OCI-LY1 (cell line): ENCODE measurements around the gene CASZ1.

Experiments used
- H2AFZ ChIP-seq: fragments of 200-600 bp; sonication (generic), shearing (Covaris generic); 2 replicates; pipeline ENCODE4 v1.6.0; 2014; ENCODE audit warnings: antibody characterized with exemption, mild to moderate bottlenecking, low read length
- H3F3A ChIP-seq: fragments of 200-600 bp; sonication (generic), shearing (Covaris generic); 2 replicates; pipeline ENCODE4 v1.6.0; 2014; ENCODE audit warnings: mild to moderate bottlenecking, antibody characterized with exemption, low read length, moderate library complexity; ENCODE audit not compliant: insufficient read depth
- H3K27ac ChIP-seq: fragments of 200-600 bp; sonication (generic); 2 replicates; pipeline ENCODE4 v1.5.1; 2014; ENCODE audit warnings: low read length, mixed run types, mild to moderate bottlenecking, low read depth; ENCODE audit not compliant: poor library complexity, severe bottlenecking
- H3K27me3 ChIP-seq: fragments of 200-600 bp; sonication (generic); 2 replicates; pipeline ENCODE4 v1.6.0; 2014; ENCODE audit warnings: antibody characterized with exemption, mild to moderate bottlenecking, low read length, moderate library complexity; ENCODE audit not compliant: insufficient read depth
- H3K36me3 ChIP-seq: fragments of 200-600 bp; sonication (generic); 2 replicates; pipeline ENCODE4 v1.6.1; 2014; ENCODE audit warnings: mild to moderate bottlenecking, antibody characterized with exemption, low read length, moderate library complexity, mixed read lengths; ENCODE audit not compliant: insufficient read depth
- H3K4me1 ChIP-seq: fragments of 200-600 bp; sonication (generic); 2 replicates; pipeline ENCODE4 v1.5.1; 2014; ENCODE audit warnings: mild to moderate bottlenecking, low read length, moderate library complexity; ENCODE audit not compliant: insufficient read depth, severe bottlenecking
- H3K4me2 ChIP-seq: fragments of 200-600 bp; sonication (generic), shearing (Covaris generic); 2 replicates; pipeline ENCODE4 v1.6.1; 2014; ENCODE audit warnings: low read length
- H3K4me3 ChIP-seq: fragments of 200-600 bp; sonication (generic); 2 replicates; pipeline ENCODE4 v1.5.1; 2014; ENCODE audit warnings: low read length, low read depth, mild to moderate bottlenecking, mixed read lengths; ENCODE audit not compliant: poor library complexity, severe bottlenecking
- H3K79me2 ChIP-seq: fragments of 200-600 bp; shearing (Covaris generic); 2 replicates; pipeline ENCODE4 v1.6.1; 2016; ENCODE audit warnings: mixed run types, low read length, mixed read lengths; ENCODE audit not compliant: insufficient read depth
- H3K9ac ChIP-seq: fragments of 200-600 bp; sonication (generic), shearing (Covaris generic); 2 replicates; pipeline ENCODE4 v1.6.1; 2014; ENCODE audit warnings: mild to moderate bottlenecking, low read length, mixed read lengths
- H3K9me2 ChIP-seq: fragments of 200-600 bp; sonication (generic), shearing (Covaris generic); 2 replicates; pipeline ENCODE4 v1.6.1; 2014; ENCODE audit warnings: low read depth, mild to moderate bottlenecking, low read length, mixed read lengths
- H3K9me3 ChIP-seq: fragments of 200-600 bp; shearing (Covaris generic); 2 replicates; pipeline ENCODE4 v1.6.1; 2014; ENCODE audit warnings: low read length, mixed read lengths
- H4K20me1 ChIP-seq: fragments of 200-600 bp; sonication (generic), shearing (Covaris generic); 2 replicates; pipeline ENCODE4 v1.6.0; 2016; ENCODE audit warnings: mild to moderate bottlenecking, low read length; ENCODE audit not compliant: insufficient read depth
- EZH2 ChIP-seq: fragments of 200-600 bp; sonication (generic), shearing (Covaris generic); IDR thresholded peaks from 2 replicates; pipeline ENCODE4 v1.8.0; 2017; ENCODE audit warnings: borderline replicate concordance, mixed run types, mild to moderate bottlenecking, antibody characterized with exemption, low read length, moderate library complexity, mixed read lengths
- TF ChIP-seq, protein P1 (sequence below): fragments of 200-600 bp; sonication (generic), shearing (Covaris generic); IDR thresholded peaks from 2 replicates; pipeline ENCODE4 v1.5.1; 2017; ENCODE audit warnings: mild to moderate bottlenecking, antibody characterized with exemption, low read length, moderate library complexity, mixed read lengths

The CASZ1 gene

GRCh38 chr1:10604966-10605365, 191.5 kb downstream of the CASZ1 start:
- no peaks in the 10 kb centered on the region for H3F3A ChIP-seq
- H3K36me3 ChIP-seq, result no peaks in the 10 kb centered on the region
- no peak overlapping the region for H3K4me3 ChIP-seq
- no peak for TF ChIP-seq EZH2
- TF ChIP-seq, protein P1, sequence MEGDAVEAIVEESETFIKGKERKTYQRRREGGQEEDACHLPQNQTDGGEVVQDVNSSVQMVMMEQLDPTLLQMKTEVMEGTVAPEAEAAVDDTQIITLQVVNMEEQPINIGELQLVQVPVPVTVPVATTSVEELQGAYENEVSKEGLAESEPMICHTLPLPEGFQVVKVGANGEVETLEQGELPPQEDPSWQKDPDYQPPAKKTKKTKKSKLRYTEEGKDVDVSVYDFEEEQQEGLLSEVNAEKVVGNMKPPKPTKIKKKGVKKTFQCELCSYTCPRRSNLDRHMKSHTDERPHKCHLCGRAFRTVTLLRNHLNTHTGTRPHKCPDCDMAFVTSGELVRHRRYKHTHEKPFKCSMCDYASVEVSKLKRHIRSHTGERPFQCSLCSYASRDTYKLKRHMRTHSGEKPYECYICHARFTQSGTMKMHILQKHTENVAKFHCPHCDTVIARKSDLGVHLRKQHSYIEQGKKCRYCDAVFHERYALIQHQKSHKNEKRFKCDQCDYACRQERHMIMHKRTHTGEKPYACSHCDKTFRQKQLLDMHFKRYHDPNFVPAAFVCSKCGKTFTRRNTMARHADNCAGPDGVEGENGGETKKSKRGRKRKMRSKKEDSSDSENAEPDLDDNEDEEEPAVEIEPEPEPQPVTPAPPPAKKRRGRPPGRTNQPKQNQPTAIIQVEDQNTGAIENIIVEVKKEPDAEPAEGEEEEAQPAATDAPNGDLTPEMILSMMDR, result no peak
- H3K79me2 ChIP-seq, result no peaks in the 10 kb centered on the region
- H3K4me1 ChIP-seq, result no peaks in the 10 kb centered on the region
- no peaks in the 10 kb centered on the region for H3K9me2 ChIP-seq
- H3K27ac ChIP-seq, result no peak overlapping the region
- H3K9me3 ChIP-seq, result no peaks in the 10 kb centered on the region
- no peaks in the 10 kb centered on the region for H4K20me1 ChIP-seq
- no peak overlapping the region for H3K4me2 ChIP-seq
- no peaks in the 10 kb centered on the region for H3K27me3 ChIP-seq
- H2AFZ ChIP-seq, result no peak overlapping the region
- no peak overlapping the region for H3K9ac ChIP-seq

DNA sequence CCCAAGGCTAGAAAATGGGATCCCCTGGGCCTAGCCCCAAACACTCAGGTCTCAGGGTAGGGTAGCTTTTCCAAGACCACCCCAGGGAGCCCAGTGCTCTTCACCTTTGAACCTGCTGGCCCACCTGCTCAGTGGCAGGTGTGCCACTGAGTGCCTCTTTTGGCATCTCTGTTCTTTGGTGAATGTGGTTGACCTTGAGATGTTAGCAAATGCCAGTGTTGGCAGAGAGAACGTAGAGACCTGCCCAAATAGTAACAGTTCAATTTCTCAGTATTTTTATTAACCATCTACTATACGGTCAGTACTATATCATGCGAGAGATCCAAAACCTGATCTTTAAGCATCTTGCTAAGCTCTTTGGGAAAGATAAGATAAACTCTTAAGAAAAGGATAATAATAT, 193.5 kb downstream of the CASZ1 start:
- Histone ChIP-seq H3F3A (no peaks in the 10 kb centered on the region), H3K27me3 (no peaks in the 10 kb centered on the region), H3K4me2 (no peak overlapping the region), H3K27ac (no peak overlapping the region), H4K20me1 (no peaks in the 10 kb centered on the region), H2AFZ (no peak overlapping the region), H3K4me1 (no peaks in the 10 kb centered on the region), H3K9me3 (no peaks in the 10 kb centered on the region), H3K4me3 (no peak overlapping the region), H3K9me2 (no peaks in the 10 kb centered on the region), H3K36me3 (no peaks in the 10 kb centered on the region), H3K79me2 (no peaks in the 10 kb centered on the region), H3K9ac (no peak overlapping the region)
- no peak for TF ChIP-seq EZH2
- TF ChIP-seq, protein P1, result no peak

DNA sequence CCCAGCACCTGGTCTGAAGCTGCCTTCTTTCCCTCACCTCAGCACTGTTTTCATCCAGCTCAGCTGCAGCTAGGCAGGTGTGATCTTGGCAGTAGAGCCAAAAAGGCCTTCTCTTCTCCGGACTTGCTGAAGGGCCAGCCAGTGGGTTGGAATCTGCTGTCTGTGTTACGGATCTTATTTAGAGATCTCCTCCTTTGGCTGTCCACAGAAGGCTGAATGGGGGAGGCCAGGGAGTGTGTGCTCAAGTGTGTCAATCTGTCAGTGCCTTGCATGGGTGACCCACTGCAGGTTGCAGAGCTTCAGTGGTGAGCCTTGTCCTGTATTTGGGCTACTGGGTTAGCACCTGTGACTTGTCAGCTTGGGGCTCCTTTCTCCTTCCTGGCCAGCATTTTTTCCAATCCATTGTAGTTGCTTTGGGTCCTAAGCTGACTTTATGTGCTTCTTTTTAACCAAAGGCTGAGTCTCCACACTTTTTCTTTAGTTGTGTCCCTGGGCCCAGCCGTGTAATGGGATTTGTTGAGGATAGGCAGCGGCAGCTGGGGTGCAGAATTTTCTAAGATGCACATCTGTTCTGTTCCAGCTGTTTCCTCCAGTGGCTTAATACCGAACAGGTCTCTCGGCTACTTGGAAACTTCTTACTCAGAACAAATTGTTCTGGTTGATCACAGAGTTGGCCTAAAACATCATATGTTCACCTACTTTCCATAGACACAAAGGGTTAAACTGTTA, 194.9 kb downstream of the CASZ1 start:
- Histone ChIP-seq H4K20me1 (no peaks in the 10 kb centered on the region), H3K9me3 (no peaks in the 10 kb centered on the region), H3K9me2 (no peaks in the 10 kb centered on the region), H3K4me1 (no peaks in the 10 kb centered on the region), H2AFZ (no peak overlapping the region), H3K9ac (no peak overlapping the region), H3F3A (no peaks in the 10 kb centered on the region), H3K36me3 (no peaks in the 10 kb centered on the region), H3K4me3 (no peak overlapping the region), H3K27me3 (no peaks in the 10 kb centered on the region), H3K27ac (no peak overlapping the region), H3K79me2 (no peaks in the 10 kb centered on the region), H3K4me2 (no peak overlapping the region)
- no peak for TF ChIP-seq EZH2
- TF ChIP-seq, protein P1, result no peak
